ENCODE results near the gene PRDM16.

DNA sequence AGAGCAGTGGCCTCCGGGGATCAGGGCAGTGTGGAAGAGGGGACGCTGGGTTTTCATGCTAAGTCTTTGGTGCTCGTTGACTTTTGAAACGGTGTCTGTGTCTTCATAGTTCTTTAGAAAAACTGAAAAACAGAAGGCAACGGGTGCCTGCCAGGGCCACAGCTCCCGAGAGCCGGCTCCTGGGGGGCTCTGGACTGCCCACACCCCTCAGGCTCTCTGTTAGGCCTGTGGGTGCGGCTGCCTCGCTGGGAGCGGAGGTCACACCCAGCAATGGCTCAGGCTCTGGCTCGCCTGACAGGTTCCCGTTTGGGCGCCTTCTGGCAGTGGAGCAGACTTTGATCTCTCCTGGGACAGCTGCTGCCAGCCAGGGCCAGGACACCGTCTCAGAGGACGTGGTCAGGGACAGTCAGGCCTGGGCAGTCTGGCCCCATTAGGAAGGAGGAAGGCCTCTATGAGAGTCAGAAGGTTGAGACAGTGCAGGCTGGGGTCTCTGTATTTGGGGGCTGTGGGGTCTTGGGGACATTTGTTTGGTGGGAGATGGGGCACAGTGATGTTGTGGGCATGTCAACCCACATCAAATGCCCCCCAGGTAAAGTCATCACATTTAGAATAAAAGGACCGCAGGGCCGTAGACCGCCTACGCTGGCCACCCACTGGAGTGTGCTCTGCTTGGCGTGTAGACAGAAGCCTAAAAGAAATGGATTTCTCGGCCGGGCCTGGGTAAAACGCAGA, 391.1 kb downstream of the PRDM16 start:
- TF ChIP-seq, protein P1, sequence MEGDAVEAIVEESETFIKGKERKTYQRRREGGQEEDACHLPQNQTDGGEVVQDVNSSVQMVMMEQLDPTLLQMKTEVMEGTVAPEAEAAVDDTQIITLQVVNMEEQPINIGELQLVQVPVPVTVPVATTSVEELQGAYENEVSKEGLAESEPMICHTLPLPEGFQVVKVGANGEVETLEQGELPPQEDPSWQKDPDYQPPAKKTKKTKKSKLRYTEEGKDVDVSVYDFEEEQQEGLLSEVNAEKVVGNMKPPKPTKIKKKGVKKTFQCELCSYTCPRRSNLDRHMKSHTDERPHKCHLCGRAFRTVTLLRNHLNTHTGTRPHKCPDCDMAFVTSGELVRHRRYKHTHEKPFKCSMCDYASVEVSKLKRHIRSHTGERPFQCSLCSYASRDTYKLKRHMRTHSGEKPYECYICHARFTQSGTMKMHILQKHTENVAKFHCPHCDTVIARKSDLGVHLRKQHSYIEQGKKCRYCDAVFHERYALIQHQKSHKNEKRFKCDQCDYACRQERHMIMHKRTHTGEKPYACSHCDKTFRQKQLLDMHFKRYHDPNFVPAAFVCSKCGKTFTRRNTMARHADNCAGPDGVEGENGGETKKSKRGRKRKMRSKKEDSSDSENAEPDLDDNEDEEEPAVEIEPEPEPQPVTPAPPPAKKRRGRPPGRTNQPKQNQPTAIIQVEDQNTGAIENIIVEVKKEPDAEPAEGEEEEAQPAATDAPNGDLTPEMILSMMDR (IDR thresholded peaks at IDR 0.05) = no peak
- TF ChIP-seq POLR2A (IDR thresholded peaks at IDR 0.05) = no peak

All from testis (tissue), 2 donors.